HEK293 (cell line): ENCODE measurements around the gene FERMT2.

Experiments used
- HOXA7 ChIP-seq: sonication (generic); formaldehyde crosslinking; IDR thresholded peaks from 2 replicates; pipeline ENCODE4 v1.8.1; 2022; ENCODE audit warnings: missing genetic modification reagents, borderline replicate concordance
- ZBTB7A ChIP-seq: fragments of 450-650 bp; formaldehyde crosslinking; IDR thresholded peaks from 2 replicates; pipeline ENCODE4 v1.5.1; 2016; ENCODE audit warnings: low read depth, missing biosample characterization, missing genetic modification characterization
- ZNF121 ChIP-seq: fragments of 450-650 bp; formaldehyde crosslinking; IDR thresholded peaks from 2 replicates; pipeline ENCODE4 v1.5.1; 2016; ENCODE audit warnings: missing biosample characterization, missing genetic modification characterization
- ZNF621 ChIP-seq: fragments of 450-650 bp; formaldehyde crosslinking; IDR thresholded peaks from 2 replicates; pipeline ENCODE4 v1.5.1; 2017; ENCODE audit warnings: missing biosample characterization, missing genetic modification characterization
- ZNF830 ChIP-seq: fragments of 450-650 bp; IDR thresholded peaks from 2 replicates; pipeline ENCODE4 v1.5.0; 2018; ENCODE audit warnings: missing biosample characterization, missing genetic modification characterization, low read depth, mild to moderate bottlenecking, moderate library complexity
- TF ChIP-seq, protein P1 (sequence below): fragments of 450-650 bp; formaldehyde crosslinking; IDR thresholded peaks from 2 replicates; pipeline ENCODE4 v1.5.1; 2017; ENCODE audit warnings: missing biosample characterization, missing genetic modification characterization
- TF ChIP-seq, protein P2 (sequence below): sonication (generic); formaldehyde crosslinking; IDR thresholded peaks from 2 replicates; pipeline ENCODE4 v1.8.1; 2022; ENCODE audit warnings: mild to moderate bottlenecking, moderate library complexity, missing genetic modification reagents
- TF ChIP-seq, protein P3 (sequence below): fragments of 450-650 bp; formaldehyde crosslinking; IDR thresholded peaks from 2 replicates; pipeline ENCODE4 v1.5.1; 2016; ENCODE audit warnings: missing biosample characterization, missing genetic modification characterization

DNA sequence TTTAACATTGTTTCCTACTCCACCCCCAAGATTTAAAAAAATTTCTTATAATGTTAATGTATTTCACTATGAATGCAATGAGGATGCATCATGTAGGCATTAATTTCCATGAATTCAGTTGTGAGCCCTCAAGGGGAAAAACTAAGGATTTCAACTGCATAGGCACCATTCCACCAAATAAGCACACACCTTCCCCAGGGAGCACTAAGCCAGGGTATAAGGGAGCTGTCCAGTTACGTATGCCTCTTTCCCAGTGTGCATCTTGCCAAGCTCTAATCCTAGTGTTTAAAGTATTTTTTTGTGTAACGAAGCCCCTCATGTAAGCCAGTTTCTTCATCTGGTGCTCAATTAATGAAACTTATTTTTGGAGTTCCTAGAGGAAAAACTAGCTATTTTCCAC lies 6.6 kb downstream of the FERMT2 start:
- TF ChIP-seq, protein P1, sequence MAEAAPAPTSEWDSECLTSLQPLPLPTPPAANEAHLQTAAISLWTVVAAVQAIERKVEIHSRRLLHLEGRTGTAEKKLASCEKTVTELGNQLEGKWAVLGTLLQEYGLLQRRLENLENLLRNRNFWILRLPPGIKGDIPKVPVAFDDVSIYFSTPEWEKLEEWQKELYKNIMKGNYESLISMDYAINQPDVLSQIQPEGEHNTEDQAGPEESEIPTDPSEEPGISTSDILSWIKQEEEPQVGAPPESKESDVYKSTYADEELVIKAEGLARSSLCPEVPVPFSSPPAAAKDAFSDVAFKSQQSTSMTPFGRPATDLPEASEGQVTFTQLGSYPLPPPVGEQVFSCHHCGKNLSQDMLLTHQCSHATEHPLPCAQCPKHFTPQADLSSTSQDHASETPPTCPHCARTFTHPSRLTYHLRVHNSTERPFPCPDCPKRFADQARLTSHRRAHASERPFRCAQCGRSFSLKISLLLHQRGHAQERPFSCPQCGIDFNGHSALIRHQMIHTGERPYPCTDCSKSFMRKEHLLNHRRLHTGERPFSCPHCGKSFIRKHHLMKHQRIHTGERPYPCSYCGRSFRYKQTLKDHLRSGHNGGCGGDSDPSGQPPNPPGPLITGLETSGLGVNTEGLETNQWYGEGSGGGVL (tag by site-specific recombination): no peak
- no peak for TF ChIP-seq ZNF621
- TF ChIP-seq ZBTB7A (tag by site-specific recombination): no peak
- TF ChIP-seq, protein P2, sequence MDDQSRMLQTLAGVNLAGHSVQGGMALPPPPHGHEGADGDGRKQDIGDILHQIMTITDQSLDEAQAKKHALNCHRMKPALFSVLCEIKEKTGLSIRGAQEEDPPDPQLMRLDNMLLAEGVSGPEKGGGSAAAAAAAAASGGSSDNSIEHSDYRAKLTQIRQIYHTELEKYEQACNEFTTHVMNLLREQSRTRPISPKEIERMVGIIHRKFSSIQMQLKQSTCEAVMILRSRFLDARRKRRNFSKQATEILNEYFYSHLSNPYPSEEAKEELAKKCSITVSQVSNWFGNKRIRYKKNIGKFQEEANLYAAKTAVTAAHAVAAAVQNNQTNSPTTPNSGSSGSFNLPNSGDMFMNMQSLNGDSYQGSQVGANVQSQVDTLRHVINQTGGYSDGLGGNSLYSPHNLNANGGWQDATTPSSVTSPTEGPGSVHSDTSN (CRISPR knock-in tag): no peak
- no peak for TF ChIP-seq ZNF830 (tag by site-specific recombination)
- TF ChIP-seq, protein P3, sequence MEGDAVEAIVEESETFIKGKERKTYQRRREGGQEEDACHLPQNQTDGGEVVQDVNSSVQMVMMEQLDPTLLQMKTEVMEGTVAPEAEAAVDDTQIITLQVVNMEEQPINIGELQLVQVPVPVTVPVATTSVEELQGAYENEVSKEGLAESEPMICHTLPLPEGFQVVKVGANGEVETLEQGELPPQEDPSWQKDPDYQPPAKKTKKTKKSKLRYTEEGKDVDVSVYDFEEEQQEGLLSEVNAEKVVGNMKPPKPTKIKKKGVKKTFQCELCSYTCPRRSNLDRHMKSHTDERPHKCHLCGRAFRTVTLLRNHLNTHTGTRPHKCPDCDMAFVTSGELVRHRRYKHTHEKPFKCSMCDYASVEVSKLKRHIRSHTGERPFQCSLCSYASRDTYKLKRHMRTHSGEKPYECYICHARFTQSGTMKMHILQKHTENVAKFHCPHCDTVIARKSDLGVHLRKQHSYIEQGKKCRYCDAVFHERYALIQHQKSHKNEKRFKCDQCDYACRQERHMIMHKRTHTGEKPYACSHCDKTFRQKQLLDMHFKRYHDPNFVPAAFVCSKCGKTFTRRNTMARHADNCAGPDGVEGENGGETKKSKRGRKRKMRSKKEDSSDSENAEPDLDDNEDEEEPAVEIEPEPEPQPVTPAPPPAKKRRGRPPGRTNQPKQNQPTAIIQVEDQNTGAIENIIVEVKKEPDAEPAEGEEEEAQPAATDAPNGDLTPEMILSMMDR (tag by site-specific recombination): no peak
- TF ChIP-seq ZNF121 (tag by site-specific recombination): no peak
- TF ChIP-seq HOXA7: no peak
